CD4-positive, alpha-beta T cell treated with Interferon alpha-2 for 1 hour (primary cell): ENCODE results near the gene MYO15A.

ENCODE experiments used
- DNase-seq, 2 donors: peaks; one replicate each; pipeline ENCODE4 v3.0.0-alpha.2; 2020 to 2022

MYO15A gene

GRCh38 chr17:18102640-18103039, 5.9 kb upstream of the MYO15A start:
- DNase-seq, result no peak

GRCh38 chr17:18105027-18105426, 3.5 kb upstream of the MYO15A start:
- DNase-seq, result no peak

GRCh38 chr17:18105595-18105994, 3.0 kb upstream of the MYO15A start:
- DNase-seq, result no peak

GRCh38 chr17:18106211-18106610, 2.3 kb upstream of the MYO15A start:
- DNase-seq, result no peak

GRCh38 chr17:18107061-18107790, 1.3 kb upstream of the MYO15A start:
- DNase-seq, result no peak

- DNase-seq, result no peak
Observed at GRCh38 chr17:18107971-18108370, 585 bp upstream of the MYO15A start.

GRCh38 chr17:18109935-18110485, 1.5 kb downstream of the MYO15A start:
- no peak for DNase-seq

- no peak for DNase-seq
Observed at GRCh38 chr17:18110636-18111145, 2.1 kb downstream of the MYO15A start.

GRCh38 chr17:18111330-18111971, 2.9 kb downstream of the MYO15A start:
- DNase-seq, result no peak

- no peak for DNase-seq
Observed at GRCh38 chr17:18115517-18115916, 7.0 kb downstream of the MYO15A start.

GRCh38 chr17:18116078-18116477, 7.5 kb downstream of the MYO15A start:
- DNase-seq, result no peak

- no peak for DNase-seq
Observed at GRCh38 chr17:18117533-18117932, 9.0 kb downstream of the MYO15A start.

GRCh38 chr17:18117982-18118975, 9.7 kb downstream of the MYO15A start:
- no peak for DNase-seq

- DNase-seq, result no peak
Observed at GRCh38 chr17:18119166-18119745, 10.7 kb downstream of the MYO15A start.

- DNase-seq, result no peak
Observed at GRCh38 chr17:18119938-18120337, 11.4 kb downstream of the MYO15A start.

GRCh38 chr17:18120461-18121017, 12.0 kb downstream of the MYO15A start:
- DNase-seq, result no peak

GRCh38 chr17:18121144-18121910, 12.8 kb downstream of the MYO15A start:
- DNase-seq, result no peak

GRCh38 chr17:18122990-18123753, 14.6 kb downstream of the MYO15A start:
- DNase-seq, result no peak

GRCh38 chr17:18124345-18125126, 16.0 kb downstream of the MYO15A start:
- DNase-seq, result no peak

- no peak for DNase-seq
Observed at GRCh38 chr17:18129041-18129502, 20.5 kb downstream of the MYO15A start.
